H1 (cell line): ENCODE data around the gene SLC35F3. TPM values are rescaled to one million over a fixed set of nuclear protein-coding genes. Genes with fewer than 3 reads are reported as not detected.

Experiments
- CTCF ChIA-PET: fragments of 300-600 bp; sonication (Branson Sonifier 250); formaldehyde crosslinking; loops from one replicate; lab custom pipeline; 2021; ENCODE audit not compliant: partially characterized antibody; lab: Charles Lee
- POLR2A ChIA-PET: fragments of 300-600 bp; sonication (Branson Sonifier 250); formaldehyde crosslinking; loops from one replicate; lab custom pipeline; 2021; ENCODE audit warnings: inconsistent platforms; ENCODE audit not compliant: partially characterized antibody; lab: Charles Lee
- DNase-seq, 2 experiments: peaks; one replicate each; pipeline versions ENCODE4 v3.0.0 to v3.0.0-alpha.2; 2010 to 2022; ENCODE audit warnings: low spot score in 2 of 2, low read depth in 1 of 2, mixed read lengths in 1 of 2
- FAIRE-seq: peaks from 2 replicates; lab custom pipeline; 2011; peaks lifted over from hg19 to GRCh38; lab: Jason Lieb, UNC
- H2AFZ ChIP-seq: 2 replicates; pipeline ENCODE4 v1.8.1; 2012; ENCODE audit warnings: low read length, inconsistent platforms
- H2AK5ac ChIP-seq: 2 replicates; pipeline ENCODE4 v1.6.1; 2013; ENCODE audit warnings: low read depth, low read length
- H2BK120ac ChIP-seq: replicated peaks from 2 replicates; pipeline ENCODE3; 2013; ENCODE audit warnings: low read depth, low read length, inconsistent platforms
- H2BK12ac ChIP-seq: 2 replicates; pipeline ENCODE4 v1.6.1; 2013; ENCODE audit warnings: low read depth, low read length
- H2BK15ac ChIP-seq: 2 replicates; pipeline ENCODE4 v1.6.1; 2013; ENCODE audit warnings: low read length
- H2BK20ac ChIP-seq: 2 replicates; pipeline ENCODE4 v1.6.1; 2013; ENCODE audit warnings: low read length
- H2BK5ac ChIP-seq: 2 replicates; pipeline ENCODE4 v1.6.1; 2013; ENCODE audit warnings: low read depth, low read length
- H3K14ac ChIP-seq: 2 replicates; pipeline ENCODE4 v1.6.1; 2013; ENCODE audit warnings: inconsistent platforms; ENCODE audit not compliant: insufficient read length
- H3K18ac ChIP-seq: 2 replicates; pipeline ENCODE4 v1.6.1; 2013; ENCODE audit warnings: low read length; ENCODE audit errors: extremely low read depth
- H3K23ac ChIP-seq: 2 replicates; pipeline ENCODE4 v1.6.1; 2013; ENCODE audit warnings: inconsistent platforms; ENCODE audit not compliant: insufficient read length
- H3K23me2 ChIP-seq: 2 replicates; pipeline ENCODE4 v1.6.1; 2013; ENCODE audit warnings: low read depth, low read length
- H3K27ac ChIP-seq: 2 replicates; pipeline ENCODE4 v1.6.1; 2011; ENCODE audit warnings: low read depth, low read length, inconsistent platforms
- H3K27me3 ChIP-seq, 4 experiments: replicated peaks in 1 of 4; 1 replicate in 1 of 4; 2 replicates in 3 of 4; pipeline versions ENCODE4 v1.6.1 to v1.8.1; 2011 to 2013; ENCODE audit warnings: low read length in 3 of 4, mild to moderate bottlenecking in 3 of 4, inconsistent platforms in 2 of 4, mixed read lengths in 2 of 4, moderate library complexity in 1 of 4; ENCODE audit not compliant: control insufficient read depth in 3 of 4, insufficient read depth in 3 of 4; ENCODE audit errors: extremely low read depth in 1 of 4
- H3K36me3 ChIP-seq, 4 experiments: 2 replicates each; pipeline versions ENCODE4 v1.6.1 to v1.8.1; 2011 to 2013; ENCODE audit warnings: mild to moderate bottlenecking in 4 of 4, low read length in 3 of 4, moderate library complexity in 2 of 4, control low read depth in 1 of 4, inconsistent platforms in 1 of 4; ENCODE audit not compliant: insufficient read depth in 4 of 4, control insufficient read depth in 2 of 4
- H3K4ac ChIP-seq: replicated peaks from 2 replicates; pipeline ENCODE3; 2013; ENCODE audit warnings: low read length, low read depth, mixed read lengths, inconsistent platforms; ENCODE audit not compliant: insufficient read length
- H3K4me1 ChIP-seq, 4 experiments: replicated peaks in 1 of 4; 1 replicate in 1 of 4; 2 replicates in 3 of 4; pipeline versions ENCODE4 v1.6.1 to v1.8.1; 2011 to 2013; ENCODE audit warnings: low read length in 3 of 4, inconsistent platforms in 2 of 4, mixed read lengths in 1 of 4; ENCODE audit not compliant: insufficient read depth in 4 of 4, control insufficient read depth in 3 of 4
- H3K4me2 ChIP-seq, 2 experiments: 2 replicates each; pipeline versions ENCODE4 v1.6.1 to v1.8.1; 2011 to 2013; ENCODE audit warnings: low read depth in 2 of 2, low read length in 2 of 2, control low read depth in 1 of 2, inconsistent platforms in 1 of 2, mild to moderate bottlenecking in 1 of 2; ENCODE audit not compliant: insufficient read depth in 1 of 2
- H3K4me3 ChIP-seq, 4 experiments: fragments of 200-600, 300-600 bp in 1 of 4; sonication (generic), shearing (Covaris generic), sonication (Bioruptor Twin) in 1 of 4; 2 replicates each; pipeline versions ENCODE4 v1.5.1 to v1.8.1; 2011 to 2016; ENCODE audit warnings: low read length in 4 of 4, low read depth in 3 of 4, control low read depth in 2 of 4, inconsistent platforms in 2 of 4, mild to moderate bottlenecking in 2 of 4, mixed read lengths in 1 of 4, moderate library complexity in 1 of 4; ENCODE audit not compliant: insufficient read depth in 2 of 4; ENCODE audit errors: extremely low read depth in 1 of 4
- H3K56ac ChIP-seq: replicated peaks from 2 replicates; pipeline ENCODE3; 2013; ENCODE audit warnings: low read depth, mild to moderate bottlenecking, mixed read lengths, low read length, inconsistent platforms; ENCODE audit not compliant: insufficient read length
- H3K79me1 ChIP-seq: 2 replicates; pipeline ENCODE4 v1.6.1; 2013; ENCODE audit warnings: low read depth, low read length, control low read depth
- H3K79me2 ChIP-seq, 2 experiments: 2 replicates each; pipeline versions ENCODE4 v1.6.1 to v1.8.1; 2012 to 2013; ENCODE audit warnings: low read length in 2 of 2, mild to moderate bottlenecking in 2 of 2, inconsistent platforms in 1 of 2; ENCODE audit not compliant: insufficient read depth in 2 of 2, control insufficient read depth in 1 of 2
- H3K9ac ChIP-seq, 4 experiments: replicated peaks in 1 of 4; 1 replicate in 1 of 4; 2 replicates in 3 of 4; pipeline versions ENCODE4 v1.6.1 to v1.8.1; 2011 to 2013; ENCODE audit warnings: low read depth in 3 of 4, low read length in 3 of 4, control low read depth in 2 of 4, mild to moderate bottlenecking in 2 of 4, moderate library complexity in 2 of 4, inconsistent platforms in 1 of 4; ENCODE audit errors: extremely low read depth in 1 of 4
- H3K9me3 ChIP-seq, 2 experiments: 2 replicates each; pipeline versions ENCODE4 v1.6.1 to v1.8.1; 2012 to 2013; ENCODE audit warnings: mild to moderate bottlenecking in 2 of 2, moderate library complexity in 2 of 2, control low read depth in 1 of 2, inconsistent platforms in 1 of 2, low read depth in 1 of 2, low read length in 1 of 2, mixed read lengths in 1 of 2; ENCODE audit not compliant: insufficient read depth in 2 of 2
- H4K20me1 ChIP-seq, 2 experiments: replicated peaks in 1 of 2; 2 replicates each; pipeline versions ENCODE3 to v1.8.1; 2011 to 2013; ENCODE audit warnings: inconsistent platforms in 2 of 2, low read length in 2 of 2, mild to moderate bottlenecking in 1 of 2; ENCODE audit not compliant: insufficient read depth in 2 of 2, control insufficient read depth in 1 of 2
- H4K5ac ChIP-seq: 2 replicates; pipeline ENCODE4 v1.6.1; 2013; ENCODE audit warnings: low read length, low read depth, mixed read lengths, inconsistent platforms; ENCODE audit not compliant: insufficient read length
- H4K8ac ChIP-seq: 2 replicates; pipeline ENCODE4 v1.8.0; 2013; ENCODE audit warnings: mild to moderate bottlenecking, moderate library complexity, low read length, inconsistent platforms; ENCODE audit not compliant: insufficient read depth; ENCODE audit errors: extremely low read depth
- H4K91ac ChIP-seq: replicated peaks from 2 replicates; pipeline ENCODE3; 2013; ENCODE audit warnings: low read length, mixed read lengths, inconsistent platforms; ENCODE audit not compliant: insufficient read length
- BRCA1 ChIP-seq: IDR thresholded peaks from 2 replicates; pipeline ENCODE4 v1.6.1; 2012; ENCODE audit warnings: low read depth, low read length, improper control_type of control experiment
- CEBPB ChIP-seq: IDR thresholded peaks from 2 replicates; pipeline ENCODE4 v1.6.1; 2012; ENCODE audit warnings: low read depth, low read length
- CREB1 ChIP-seq: IDR thresholded peaks from 2 replicates; pipeline ENCODE4 v1.6.1; 2012; ENCODE audit warnings: inconsistent platforms
- CTBP2 ChIP-seq: IDR thresholded peaks from 2 replicates; pipeline ENCODE4 v1.7.0; 2011; ENCODE audit warnings: borderline replicate concordance, mild to moderate bottlenecking, moderate library complexity, mixed read lengths, low read length; ENCODE audit not compliant: insufficient read depth, insufficient read length
- HDAC6 ChIP-seq: IDR thresholded peaks from one replicate; pipeline ENCODE4 v1.7.1; 2012; ENCODE audit warnings: low read depth, mild to moderate bottlenecking, inconsistent platforms, low read length, moderate library complexity
- JUND ChIP-seq: IDR thresholded peaks from 2 replicates; pipeline ENCODE4 v1.6.1; 2011; ENCODE audit warnings: mild to moderate bottlenecking, improper control_type of control experiment, low read length
- NANOG ChIP-seq: IDR thresholded peaks from 2 replicates; pipeline ENCODE4 v1.6.1; 2011; ENCODE audit warnings: low read length, low read depth, mild to moderate bottlenecking, inconsistent platforms; ENCODE audit not compliant: insufficient read depth, poor library complexity, severe bottlenecking
- NRF1 ChIP-seq: IDR thresholded peaks from 2 replicates; pipeline ENCODE4 v1.6.1; 2011; ENCODE audit warnings: mild to moderate bottlenecking, low read depth, low read length, improper control_type of control experiment
- PHF8 ChIP-seq: fragments of 200-600 bp; sonication (generic); conservative IDR thresholded peaks from 2 replicates; pipeline ENCODE4 v1.7.1; 2012; ENCODE audit warnings: low read depth, mild to moderate bottlenecking, inconsistent platforms, low read length, moderate library complexity
- RAD21 ChIP-seq, 2 experiments: IDR thresholded peaks in 1 of 2; conservative IDR thresholded peaks in 1 of 2; 2 replicates each; pipeline ENCODE4 v1.6.1; 2011; ENCODE audit warnings: low read depth in 2 of 2, low read length in 2 of 2, improper control_type of control experiment in 1 of 2, inconsistent platforms in 1 of 2, mild to moderate bottlenecking in 1 of 2, moderate library complexity in 1 of 2
- RNF2 ChIP-seq: fragments of 200-900, 300-1000 bp; sonication (generic); IDR thresholded peaks from 2 replicates; pipeline ENCODE4 v1.7.1; 2016; ENCODE audit warnings: borderline replicate concordance, low read depth, mild to moderate bottlenecking, antibody characterized with exemption, low read length; ENCODE audit not compliant: poor library complexity, severe bottlenecking; ENCODE audit errors: missing control alignments
- SIRT6 ChIP-seq: IDR thresholded peaks from one replicate; pipeline ENCODE4 v1.7.1; 2012; ENCODE audit warnings: low read length, inconsistent platforms
- SP1 ChIP-seq: IDR thresholded peaks from 2 replicates; pipeline ENCODE4 v1.6.1; 2011; ENCODE audit warnings: low read depth, low read length
- SP2 ChIP-seq: IDR thresholded peaks from 2 replicates; pipeline ENCODE4 v1.6.1; 2012; ENCODE audit warnings: mild to moderate bottlenecking, low read length, inconsistent platforms
- TAF1 ChIP-seq: IDR thresholded peaks from 2 replicates; pipeline ENCODE4 v1.6.1; 2011; ENCODE audit warnings: mild to moderate bottlenecking, low read depth, low read length
- WGBS, 2 experiments: shearing (Covaris generic) in 1 of 2; methylation state at CpG; one replicate each; pipeline versions ENCODE4 v1.1.6 to v1.1.7; 2013 to 2015; ENCODE audit warnings: low lambda C conversion rate in 2 of 2, mixed read lengths in 2 of 2, inconsistent platforms in 1 of 2, low coverage in 1 of 2, missing lambda C conversion rate in 1 of 2; ENCODE audit not compliant: insufficient replicate concordance in 2 of 2, insufficient coverage in 1 of 2, insufficient read length in 1 of 2; ENCODE audit errors: extremely low coverage in 1 of 2, missing lambda C conversion rate in 1 of 2; 5-methylcytosine and 5-hydroxymethylcytosine counted together
- polyA plus RNA-seq, 7 experiments: library from polyadenylated mRNA; depleted of rRNA in 3 of 7; stranded (reverse) in 5 of 7; unstranded in 2 of 7; fragments of >200 nt in 5 of 7; fragments of 200-250 nt in 2 of 7; gene quantifications; 1 replicate in 5 of 7; 2 replicates in 1 of 7; 4 replicates in 1 of 7; pipeline versions ENCODE4 v1.2.1 to v1.2.3, GENCODE V29; 2011 to 2013; ENCODE audit warnings: missing spikeins in 2 of 7, mixed read lengths in 2 of 7
- total RNA-seq: library from RNA; stranded (reverse); fragmentation: NEBNext Ultra II Directional; extraction: Animal tissue kit (Norgen Biotek cat#: 25700); gene quantifications from 2 replicates; pipeline ENCODE4 v1.2.1, GENCODE V29; 2021

Gene SLC35F3
- total and polyA plus RNA-seq, 2 of the 8 experiments (the other 6 are each of a cell fraction or from before 2014, with no cell fraction given) = 0.78 to 1.2 TPM

DNA sequence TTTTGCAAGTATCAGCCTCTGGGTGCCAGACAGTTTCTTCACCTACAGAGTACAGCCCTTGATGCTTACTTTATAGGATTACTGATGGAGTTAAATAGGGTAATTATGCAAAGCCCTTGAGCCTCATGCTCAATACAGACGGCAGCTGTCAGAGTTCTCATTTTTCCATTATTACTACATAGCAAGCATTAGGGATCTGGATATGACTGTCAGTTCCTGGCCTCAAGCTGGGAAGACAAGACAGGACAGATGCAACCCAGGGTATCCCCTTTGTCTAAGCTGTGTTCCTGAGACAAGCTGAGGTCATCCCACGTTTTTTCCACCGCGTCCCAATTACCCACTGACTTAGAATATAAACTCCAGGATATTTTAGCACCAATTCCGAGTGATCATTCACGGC lies 94.4 kb downstream of the SLC35F3 start:
- no peaks in the 10 kb centered on the region for H3K36me3 ChIP-seq
- H3K56ac ChIP-seq = no peak overlapping the region
- 89% methylated on average over 6 of the region's 6 CpGs; no CpG with 5 or more reads in 1 of the 2 experiments for WGBS, 2 experiments
- POLR2A ChIA-PET = no interaction called here
- no peak overlapping the region for H3K18ac ChIP-seq
- no peak overlapping the region for H3K23ac ChIP-seq
- H4K8ac ChIP-seq = no peak overlapping the region
- H3K27ac ChIP-seq = no peak overlapping the region
- no peaks in the 10 kb centered on the region for H3K9me3 ChIP-seq
- no peaks in the 10 kb centered on the region; a peak in 1 of 7 replicates for H3K27me3 ChIP-seq
- CTCF ChIA-PET = no interaction called here
- no peaks in the 10 kb centered on the region for H4K20me1 ChIP-seq
- no peak overlapping the region for H2BK20ac ChIP-seq
- H3K4me2 ChIP-seq = no peak overlapping the region
- no peak overlapping the region for H2BK5ac ChIP-seq
- H3K79me1 ChIP-seq = no peaks in the 10 kb centered on the region
- FAIRE-seq (no peak), DNase-seq (no peak)
- H4K91ac ChIP-seq = no peak overlapping the region
- no peaks in the 10 kb centered on the region for H3K79me2 ChIP-seq
- H3K9ac ChIP-seq = no peak overlapping the region
- H3K4me1 ChIP-seq = peaks cover 0 to 10% (median 5%) of the 10 kb centered on the region in 4 experiments; a peak in 3 of 7 replicates
- H2BK120ac ChIP-seq = no peak overlapping the region
- no peak overlapping the region for H3K14ac ChIP-seq
- H3K4ac ChIP-seq = no peak overlapping the region
- no peak overlapping the region for H2BK15ac ChIP-seq
- peak overlapping the region; percentile 41; the same call in 1 of the 2 replicates for H2BK12ac ChIP-seq
- no peak overlapping the region for H2AK5ac ChIP-seq
- no peaks in the 10 kb centered on the region; the same call in 1 of the 2 replicates for H3K23me2 ChIP-seq
- H2AFZ ChIP-seq = no peak overlapping the region
- H4K5ac ChIP-seq = no peak overlapping the region
- H3K4me3 ChIP-seq = no peak overlapping the region
- no peak for TF ChIP-seq JUND
- TF ChIP-seq SP1 = no peak
- no peak for TF ChIP-seq NANOG
- no peak for TF ChIP-seq CEBPB
- no peak for TF ChIP-seq NRF1
- no peak for TF ChIP-seq SIRT6
- TF ChIP-seq TAF1 = no peak
- no peak for TF ChIP-seq PHF8
- no peak for TF ChIP-seq SP2
- no peak for TF ChIP-seq RNF2
- no peak for TF ChIP-seq BRCA1
- no peak for TF ChIP-seq CTBP2
- no peak for TF ChIP-seq HDAC6
- TF ChIP-seq RAD21 (IDR thresholded peaks at IDR 0.05 in 1 of 2, conservative IDR thresholded peaks at IDR 0.05 in 1 of 2; ENCODE audit: low read depth in 2 of 2, low read length in 2 of 2) = no peak
- TF ChIP-seq CREB1 = no peak
